Hepatocyte (in vitro differentiated cells): Measurements from ENCODE around the gene ACTL7A. TPM values are rescaled to one million over a fixed set of nuclear protein-coding genes. Genes with fewer than 3 reads are reported as not detected.
"Not testable (repeated sequence)": the region's sequence is repeated elsewhere in the genome, so short reads cannot be mapped to it uniquely, and the experiment has no call there.

Source experiments
- DNase-seq: peaks from one replicate; pipeline ENCODE4 v3.0.0-alpha.2; 2016; ENCODE audit warnings: low spot score
- H2AFZ ChIP-seq: fragments of 200-600 bp; sonication (generic); 2 replicates; pipeline ENCODE4 v1.6.0; 2016; ENCODE audit warnings: antibody characterized with exemption, mild to moderate bottlenecking
- H3K27ac ChIP-seq: fragments of 200-600 bp; sonication (generic); 2 replicates; pipeline ENCODE4 v1.5.1; 2016; ENCODE audit warnings: mild to moderate bottlenecking
- H3K27me3 ChIP-seq: fragments of 200-600 bp; sonication (generic); 2 replicates; pipeline ENCODE4 v1.6.1; 2016
- H3K36me3 ChIP-seq: fragments of 200-600 bp; sonication (generic); replicated peaks from 2 replicates; pipeline ENCODE4 v1.5.1; 2016; ENCODE audit warnings: low read depth; ENCODE audit not compliant: insufficient read depth
- H3K4me1 ChIP-seq: fragments of 200-600 bp; sonication (generic); 2 replicates; pipeline ENCODE4 v1.5.1; 2016; ENCODE audit warnings: mild to moderate bottlenecking, moderate library complexity; ENCODE audit not compliant: insufficient read depth
- H3K4me2 ChIP-seq: fragments of 200-600 bp; sonication (generic); 2 replicates; pipeline ENCODE4 v1.6.0; 2016
- H3K4me3 ChIP-seq: fragments of 200-600 bp; sonication (generic); 2 replicates; pipeline ENCODE4 v1.5.1; 2016; ENCODE audit warnings: mild to moderate bottlenecking
- H3K79me2 ChIP-seq: fragments of 200-600 bp; sonication (generic); 2 replicates; pipeline ENCODE4 v1.6.0; 2017; ENCODE audit warnings: mild to moderate bottlenecking
- H3K9me2 ChIP-seq: fragments of 200-600 bp; sonication (generic); replicated peaks from 2 replicates; pipeline ENCODE4 v1.6.0; 2017; ENCODE audit warnings: mild to moderate bottlenecking; ENCODE audit not compliant: insufficient read depth
- H3K9me3 ChIP-seq: fragments of 200-600 bp; sonication (generic); 2 replicates; pipeline ENCODE4 v1.5.1; 2016; ENCODE audit warnings: low read depth, mild to moderate bottlenecking
- H4K20me1 ChIP-seq: fragments of 200-600 bp; sonication (generic); 2 replicates; pipeline ENCODE4 v1.6.0; 2016; ENCODE audit warnings: mild to moderate bottlenecking; ENCODE audit not compliant: insufficient read depth, poor library complexity, severe bottlenecking
- CTCF ChIP-seq: fragments of 200-600 bp; sonication (generic); IDR thresholded peaks from 2 replicates; pipeline ENCODE4 v1.5.1; 2016; ENCODE audit warnings: antibody characterized with exemption, mild to moderate bottlenecking; ENCODE audit not compliant: poor library complexity
- EZH2 ChIP-seq: fragments of 200-600 bp; sonication (generic); IDR thresholded peaks from 2 replicates; pipeline ENCODE4 v1.6.1; 2016; ENCODE audit warnings: antibody characterized with exemption, mild to moderate bottlenecking, borderline replicate concordance
- EZH2phosphoT487 ChIP-seq: fragments of 200-600 bp; sonication (generic); IDR thresholded peaks from one replicate; pipeline ENCODE4 v1.6.1; 2018; ENCODE audit warnings: antibody characterized with exemption, mild to moderate bottlenecking, low read depth, moderate library complexity; ENCODE audit not compliant: unreplicated experiment, severe bottlenecking
- WGBS: methylation state at CpG from one replicate; pipeline ENCODE4 v1.1.6; 2016; ENCODE audit warnings: low lambda C conversion rate; ENCODE audit errors: missing lambda C conversion rate; 5-methylcytosine and 5-hydroxymethylcytosine counted together
- polyA plus RNA-seq: library from polyadenylated mRNA; unstranded; fragments of >200 nt; fragmentation: Nextera tagmentation; extraction: Ambion mirVana; gene quantifications from 2 replicates; pipeline ENCODE4 v1.2.1, GENCODE V29; 2016
- total RNA-seq: library from RNA; depleted of rRNA; stranded (reverse); fragments of >200 nt; gene quantifications from 2 replicates; pipeline ENCODE4 v1.2.3, GENCODE V29; 2014

The ACTL7A gene
- total and polyA plus RNA-seq, 2 experiments from 2014 or later = not detected

GRCh38 chr9:108894225-108894997 lies 32.3 kb downstream of the ACTL7A start:
- Histone ChIP-seq H4K20me1 (no peaks in the 10 kb centered on the region), H3K9me2 (no peaks in the 10 kb centered on the region), H3K4me2 (peak overlapping the region; percentile 38), H3K79me2 (no peaks in the 10 kb centered on the region), H3K4me3 (no peak overlapping the region), H3K27ac (no peak overlapping the region), H2AFZ (no peak overlapping the region), H3K27me3 (no peaks in the 10 kb centered on the region), H3K9me3 (no peaks in the 10 kb centered on the region), H3K4me1 (peaks cover under 1% of the 10 kb centered on the region), H3K36me3 (no peaks in the 10 kb centered on the region)
- TF ChIP-seq CTCF (no peak), EZH2 (no peak), EZH2phosphoT487 (no peak)
- 63% methylated on average over 4 of the region's 4 CpGs for WGBS
- no peak for DNase-seq

- no peaks in the 10 kb centered on the region for H4K20me1 ChIP-seq
- DNase-seq = no peak
- 92% methylated on average over 2 of the region's 2 CpGs for WGBS
- no peak for TF ChIP-seq EZH2phosphoT487
- no peak for TF ChIP-seq EZH2
- no peak for TF ChIP-seq CTCF
- H3K79me2 ChIP-seq = no peaks in the 10 kb centered on the region
- no peak overlapping the region for H3K4me3 ChIP-seq
- H3K4me1 ChIP-seq = no peaks in the 10 kb centered on the region
- H3K27me3 ChIP-seq = no peaks in the 10 kb centered on the region
- H3K27ac ChIP-seq = no peak overlapping the region
- H2AFZ ChIP-seq = no peak overlapping the region
- H3K9me2 ChIP-seq = no peaks in the 10 kb centered on the region
- no peaks in the 10 kb centered on the region for H3K36me3 ChIP-seq
- H3K4me2 ChIP-seq = no peak overlapping the region
- no peaks in the 10 kb centered on the region for H3K9me3 ChIP-seq
Observed at GRCh38 chr9:108897324-108898096, 35.4 kb downstream of the ACTL7A start.

- not testable (repeated sequence) for H3K4me1 ChIP-seq
Observed at GRCh38 chr9:108899023-108899695, 37.1 kb downstream of the ACTL7A start.

GRCh38 chr9:108900176-108900575 lies 38.1 kb downstream of the ACTL7A start:
- TF ChIP-seq EZH2 (no peak), CTCF (no peak), EZH2phosphoT487 (no peak)
- Histone ChIP-seq H3K4me1 (no peaks in the 10 kb centered on the region), H4K20me1 (no peaks in the 10 kb centered on the region), H3K4me2 (no peak overlapping the region), H3K9me3 (no peaks in the 10 kb centered on the region), H3K27ac (no peak overlapping the region), H3K9me2 (no peaks in the 10 kb centered on the region), H3K79me2 (no peaks in the 10 kb centered on the region), H2AFZ (no peak overlapping the region), H3K36me3 (no peaks in the 10 kb centered on the region), H3K4me3 (no peak overlapping the region), H3K27me3 (no peaks in the 10 kb centered on the region)
- no peak for DNase-seq
- 86% methylated on average over 5 of the region's 5 CpGs for WGBS

More at GRCh38 chr9:108899023-108899695, 37.1 kb downstream of the ACTL7A start:
- H3K36me3 ChIP-seq, H3K4me3 ChIP-seq, H4K20me1 ChIP-seq, DNase-seq, H3K27me3 ChIP-seq, H2AFZ ChIP-seq, H3K4me2 ChIP-seq, H3K9me2 ChIP-seq, H3K79me2 ChIP-seq, H3K27ac ChIP-seq, H3K9me3 ChIP-seq: not testable (repeated sequence)
- WGBS = 92% methylated on average over 8 of the region's 8 CpGs
